Measurements from ENCODE around the gene EPHA2. TPM values are rescaled to one million over a fixed set of nuclear protein-coding genes. Genes with fewer than 3 reads are reported as not detected.

EPHA2 gene
- total RNA-seq, 1 donor from 2014 or later = 42.7 TPM

- H3K27me3 ChIP-seq = no peaks in the 10 kb centered on the region
- no peaks in the 10 kb centered on the region for H3K9me3 ChIP-seq
- TF ChIP-seq, protein P1, sequence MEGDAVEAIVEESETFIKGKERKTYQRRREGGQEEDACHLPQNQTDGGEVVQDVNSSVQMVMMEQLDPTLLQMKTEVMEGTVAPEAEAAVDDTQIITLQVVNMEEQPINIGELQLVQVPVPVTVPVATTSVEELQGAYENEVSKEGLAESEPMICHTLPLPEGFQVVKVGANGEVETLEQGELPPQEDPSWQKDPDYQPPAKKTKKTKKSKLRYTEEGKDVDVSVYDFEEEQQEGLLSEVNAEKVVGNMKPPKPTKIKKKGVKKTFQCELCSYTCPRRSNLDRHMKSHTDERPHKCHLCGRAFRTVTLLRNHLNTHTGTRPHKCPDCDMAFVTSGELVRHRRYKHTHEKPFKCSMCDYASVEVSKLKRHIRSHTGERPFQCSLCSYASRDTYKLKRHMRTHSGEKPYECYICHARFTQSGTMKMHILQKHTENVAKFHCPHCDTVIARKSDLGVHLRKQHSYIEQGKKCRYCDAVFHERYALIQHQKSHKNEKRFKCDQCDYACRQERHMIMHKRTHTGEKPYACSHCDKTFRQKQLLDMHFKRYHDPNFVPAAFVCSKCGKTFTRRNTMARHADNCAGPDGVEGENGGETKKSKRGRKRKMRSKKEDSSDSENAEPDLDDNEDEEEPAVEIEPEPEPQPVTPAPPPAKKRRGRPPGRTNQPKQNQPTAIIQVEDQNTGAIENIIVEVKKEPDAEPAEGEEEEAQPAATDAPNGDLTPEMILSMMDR (IDR thresholded peaks at IDR 0.05) = no peak
- peak overlapping the region; percentile 84 to 91 for H3K27ac ChIP-seq
- intact Hi-C loops (cut with DNase I) = loop anchor here (2.0 kb wide), 1 partner anchor 71 kb away; no protein-coding TSS in a partner anchor
- no peak for DNase-seq (ENCODE audit: low spot score in 2 of 2)
- peak overlapping the region; percentile 75 to 90 for H3K4me3 ChIP-seq
- H3K36me3 ChIP-seq = peaks cover 0 to 15% of the 10 kb centered on the region in 2 donors
- H3K4me1 ChIP-seq = peaks cover 12 to 51% of the 10 kb centered on the region in 2 donors
Measured at GRCh38 chr1:16153999-16154673, 1.7 kb downstream of the EPHA2 start.

DNA sequence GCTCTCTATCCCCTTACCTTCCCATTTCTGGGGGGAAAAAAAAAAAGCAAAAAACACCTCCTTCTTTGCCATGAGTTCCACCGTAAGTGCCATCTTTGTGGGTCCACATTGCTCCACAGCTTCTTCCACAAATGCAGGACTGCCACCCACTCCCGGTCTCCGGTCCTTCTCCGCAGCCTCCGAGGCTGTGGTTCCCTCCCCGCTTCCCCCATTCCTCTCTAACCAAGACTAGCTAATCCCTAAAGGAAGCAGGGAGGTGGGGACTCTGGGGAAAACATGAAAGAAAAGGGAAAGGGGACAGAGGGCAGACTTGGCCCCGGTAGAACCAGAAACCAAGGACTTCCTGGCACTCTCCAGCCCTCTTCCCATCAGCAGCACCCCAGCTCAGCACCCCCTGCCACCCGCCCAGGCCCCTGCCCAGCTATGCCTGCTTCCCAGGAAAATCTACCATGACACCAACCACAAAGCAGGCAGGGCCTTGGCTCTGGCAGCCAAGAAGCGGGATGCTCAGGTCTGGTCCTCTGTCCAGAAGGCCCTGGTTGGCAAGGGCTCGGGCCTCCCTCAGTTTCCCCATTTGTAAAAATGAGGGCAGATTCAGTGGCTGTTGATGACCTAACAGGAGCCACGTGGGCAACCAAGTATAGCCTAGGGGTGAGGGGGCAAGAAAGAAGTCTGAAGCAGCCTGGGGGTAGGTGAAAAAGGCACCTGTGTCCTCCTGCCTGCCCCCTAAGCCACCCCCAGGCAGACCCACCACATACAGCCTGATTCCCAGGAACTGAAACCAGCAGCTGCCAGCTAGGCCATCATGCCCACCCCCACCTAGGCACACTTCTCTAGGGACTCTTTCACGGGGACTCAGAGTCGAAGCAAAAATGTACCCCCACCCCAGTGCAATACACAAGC lies 2.5 kb downstream of the EPHA2 start:
- Histone ChIP-seq H3K36me3 (peaks cover 7 to 22% of the 10 kb centered on the region in 2 donors), H3K27me3 (no peaks in the 10 kb centered on the region), H3K4me3 (peak overlapping the region; percentile 75 to 90), H3K9me3 (no peaks in the 10 kb centered on the region), H3K27ac (peak overlapping the region; percentile 84 to 91), H3K4me1 (peaks cover 12 to 51% of the 10 kb centered on the region in 2 donors)
- DNase-seq (ENCODE audit: low spot score in 2 of 2) = no peak
- intact Hi-C loops (cut with DNase I) = no loop called here
- TF ChIP-seq, protein P1 (IDR thresholded peaks at IDR 0.05) = no peak

DNA sequence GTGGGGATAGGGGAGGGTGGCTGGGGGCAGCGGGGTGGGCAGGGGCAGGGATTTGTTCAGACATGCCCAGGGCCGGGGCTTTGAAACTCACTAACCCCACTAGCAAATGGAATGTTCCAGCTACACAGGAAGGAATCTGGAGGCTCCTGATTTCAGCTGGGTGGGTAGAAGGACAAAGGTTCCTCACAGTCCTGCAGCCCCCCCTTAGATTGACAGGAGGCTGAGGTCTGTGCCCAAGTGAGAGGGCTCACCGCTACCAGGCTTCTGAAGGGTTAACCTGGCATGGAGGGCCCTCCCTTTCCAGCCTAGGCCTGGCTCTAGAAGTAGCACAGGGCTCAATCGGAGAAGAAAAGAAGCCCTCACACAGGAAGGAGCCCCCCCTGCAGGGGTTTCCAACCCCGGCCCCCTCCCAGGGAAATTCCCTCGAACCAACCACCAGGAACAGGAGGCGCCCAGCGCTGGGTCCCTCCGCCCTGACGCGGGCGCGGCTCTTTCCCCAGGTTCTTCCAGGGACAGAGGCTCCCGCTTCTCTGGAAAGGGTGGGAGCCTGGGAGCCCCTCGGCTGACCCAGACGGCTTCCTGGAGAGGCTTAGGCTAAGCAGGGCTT lies 3.3 kb downstream of the EPHA2 start:
- peak overlapping the region; percentile 75 to 90 for H3K4me3 ChIP-seq
- no peaks in the 10 kb centered on the region for H3K9me3 ChIP-seq
- TF ChIP-seq, protein P1 (IDR thresholded peaks at IDR 0.05) = peak in 1 of 3 experiments; percentile 3
- no peaks in the 10 kb centered on the region for H3K27me3 ChIP-seq
- peaks cover 9 to 30% of the 10 kb centered on the region in 2 donors for H3K36me3 ChIP-seq
- intact Hi-C loops (cut with DNase I) = no loop called here
- H3K27ac ChIP-seq = peak overlapping the region; percentile 84 to 91
- peaks cover 12 to 54% of the 10 kb centered on the region in 2 donors for H3K4me1 ChIP-seq
- DNase-seq (ENCODE audit: low spot score in 2 of 2) = no peak

- intact Hi-C loops (cut with DNase I) = no loop called here
- Histone ChIP-seq H3K4me3 (peak overlapping the region; percentile 75 to 90), H3K9me3 (no peaks in the 10 kb centered on the region), H3K4me1 (peaks cover 12 to 60% of the 10 kb centered on the region in 2 donors), H3K27me3 (no peaks in the 10 kb centered on the region), H3K36me3 (peaks cover 9 to 34% of the 10 kb centered on the region in 2 donors), H3K27ac (peak overlapping the region; percentile 84 to 91)
- DNase-seq (ENCODE audit: low spot score in 2 of 2) = no peak
- TF ChIP-seq, protein P1 (IDR thresholded peaks at IDR 0.05) = no peak
Measured at GRCh38 chr1:16151995-16152384, 3.9 kb downstream of the EPHA2 start.

- intact Hi-C loops (cut with DNase I) = no loop called here
- peak overlapping the region; percentile 2 to 84 for H3K27ac ChIP-seq
Measured at GRCh38 chr1:16151196-16151994, 4.5 kb downstream of the EPHA2 start.

More at GRCh38 chr1:16151196-16151994, 4.5 kb downstream of the EPHA2 start:
- H3K27me3 ChIP-seq = no peaks in the 10 kb centered on the region
- DNase-seq (ENCODE audit: low spot score in 2 of 2) = no peak
- H3K36me3 ChIP-seq = peaks cover 9 to 34% of the 10 kb centered on the region in 2 donors
- TF ChIP-seq, protein P1 (IDR thresholded peaks at IDR 0.05) = no peak
- no peaks in the 10 kb centered on the region for H3K9me3 ChIP-seq
- H3K4me1 ChIP-seq = peaks cover 12 to 63% of the 10 kb centered on the region in 2 donors
- peak overlapping the region in 1 of 2 donors; percentile 11 for H3K4me3 ChIP-seq
